GM12892 (cell line): Measurements from ENCODE around the gene HACD2.

ENCODE experiments used
- POLR2A ChIP-seq: IDR thresholded peaks from 2 replicates; pipeline ENCODE4 v1.6.1; 2011; ENCODE audit warnings: low read depth, low read length, control low read depth
- POLR2AphosphoS5 ChIP-seq: IDR thresholded peaks from 2 replicates; pipeline ENCODE4 v1.6.1; 2011; ENCODE audit warnings: low read depth, low read length, control low read depth

- no peak for TF ChIP-seq POLR2A
- no peak for TF ChIP-seq POLR2AphosphoS5
Observed at GRCh38 chr3:123481071-123481470, 103.8 kb downstream of the HACD2 start.
